Measurements from ENCODE around the gene TRPC1.

DNA sequence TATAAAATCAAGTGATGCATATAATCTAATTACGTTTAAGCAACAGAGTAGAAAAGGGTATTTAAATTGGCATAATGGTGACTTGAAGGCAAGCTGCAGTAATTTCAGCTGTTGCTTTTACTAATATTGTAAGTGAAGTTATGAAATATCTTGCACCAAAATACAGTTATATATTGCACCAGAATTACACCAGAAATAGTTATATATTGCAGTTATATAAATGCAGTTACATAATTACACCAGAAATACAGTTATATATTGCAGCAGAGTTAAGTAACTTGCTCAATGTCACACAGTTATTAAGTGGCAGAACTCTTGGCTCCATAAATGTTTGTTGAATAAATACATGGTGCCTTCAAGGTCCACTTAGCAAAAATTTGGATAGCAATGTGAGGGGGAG, 113.7 kb downstream of the TRPC1 start:
- no peak for TF ChIP-seq EZH2 (IDR thresholded peaks at IDR 0.05; ENCODE audit: insufficient read depth, poor library complexity, severe bottlenecking)
- no peak for TF ChIP-seq EZH2phosphoT487 (IDR thresholded peaks at IDR 0.05; ENCODE audit: insufficient read depth, low read depth)
